ENCODE data around the gene NAALADL2. TPM values are rescaled to one million over a fixed set of nuclear protein-coding genes. Genes with fewer than 3 reads are reported as not detected.

Gene NAALADL2
- total RNA-seq, 1 experiment from 2014 or later, result 1.6 TPM

- no peak overlapping the region for H2BK20ac ChIP-seq (ENCODE audit: low read depth, low read length, poor library complexity, severe bottlenecking)
- no CpG with 5 or more reads among the region's 3 CpGs for WGBS (ENCODE audit: extremely low coverage, insufficient read length, low lambda C conversion rate)
- no peaks in the 10 kb centered on the region for H3K79me1 ChIP-seq (ENCODE audit: insufficient read depth, low read depth, low read length, poor library complexity, severe bottlenecking)
- H4K8ac ChIP-seq (replicated peaks; ENCODE audit: insufficient read length, low read depth, low read length), result no peak overlapping the region
- Mint-ChIP-seq H3K27me3 (ENCODE audit: low read depth) (no peaks in the 10 kb centered on the region), H3K36me3 (ENCODE audit: insufficient read depth in 1 of 3, low read depth in 3 of 3) (no peaks in the 10 kb centered on the region), H3K4me3 (no peak overlapping the region), H3K27ac (no peak overlapping the region), H3K9me3 (no peaks in the 10 kb centered on the region), H3K4me1 (peaks cover 12 to 17% of the 10 kb centered on the region in 2 experiments)
- no peaks in the 10 kb centered on the region for H3K4me1 ChIP-seq (ENCODE audit: insufficient read depth, low read length)
- H3K9me3 ChIP-seq (ENCODE audit: control insufficient read depth, low read depth, low read length), result no peaks in the 10 kb centered on the region
- H3K4me2 ChIP-seq (ENCODE audit: insufficient read depth, insufficient read length, low read length), result no peak overlapping the region
- H3K4ac ChIP-seq (ENCODE audit: low read depth, low read length), result no peak overlapping the region
- no peak overlapping the region for H2AK5ac ChIP-seq (ENCODE audit: insufficient read length, low read length)
- no peak overlapping the region for H2BK120ac ChIP-seq (ENCODE audit: low read depth, low read length, poor library complexity, severe bottlenecking)
- no peak overlapping the region for H3K56ac ChIP-seq (ENCODE audit: insufficient read length, low read depth, low read length)
- H4K20me1 ChIP-seq (ENCODE audit: control insufficient read depth, insufficient read depth, insufficient read length), result no peaks in the 10 kb centered on the region
- H3K18ac ChIP-seq (ENCODE audit: insufficient read length, low read depth, low read length), result no peak overlapping the region
- no peaks in the 10 kb centered on the region for H3K23me2 ChIP-seq (ENCODE audit: insufficient read length, low read depth, low read length, poor library complexity, severe bottlenecking)
- H2BK12ac ChIP-seq (ENCODE audit: insufficient read length, low read depth, low read length), result no peak overlapping the region
- no peak for DNase-seq
- H3K14ac ChIP-seq (ENCODE audit: insufficient read depth, low read length), result no peak overlapping the region
- no peak overlapping the region for H3T11ph ChIP-seq (ENCODE audit: low read length)
- H2BK15ac ChIP-seq (ENCODE audit: low read depth, low read length), result no peak overlapping the region
- no peak overlapping the region for H4K91ac ChIP-seq (ENCODE audit: insufficient read length, low read depth, low read length)
- H3K27ac ChIP-seq (ENCODE audit: insufficient read length, low read depth, low read length), result no peak overlapping the region
- H3K27me3 ChIP-seq (ENCODE audit: insufficient read depth, low read length), result no peaks in the 10 kb centered on the region
- H3K23ac ChIP-seq (ENCODE audit: insufficient read length, low read depth, low read length), result no peak overlapping the region
- H3K9ac ChIP-seq (ENCODE audit: extremely low read depth, insufficient read length, low read length), result no peak overlapping the region
- no peak overlapping the region for H2AFZ ChIP-seq (ENCODE audit: low read length)
- no peaks in the 10 kb centered on the region for H3K79me2 ChIP-seq (ENCODE audit: insufficient read depth, low read length)
- no peak overlapping the region for H4K5ac ChIP-seq (ENCODE audit: insufficient read length, low read depth, low read length)
- no peak overlapping the region for H2BK5ac ChIP-seq (ENCODE audit: insufficient read length, low read length)
- TF ChIP-seq CTCF (conservative IDR thresholded peaks at IDR 0.05), result no peak
Observed at GRCh38 chr3:174873832-174874657, 14.9 kb downstream of the NAALADL2 start.

Data from H9 (cell line).